ENCODE measurements around the gene GAPDH.

DNA sequence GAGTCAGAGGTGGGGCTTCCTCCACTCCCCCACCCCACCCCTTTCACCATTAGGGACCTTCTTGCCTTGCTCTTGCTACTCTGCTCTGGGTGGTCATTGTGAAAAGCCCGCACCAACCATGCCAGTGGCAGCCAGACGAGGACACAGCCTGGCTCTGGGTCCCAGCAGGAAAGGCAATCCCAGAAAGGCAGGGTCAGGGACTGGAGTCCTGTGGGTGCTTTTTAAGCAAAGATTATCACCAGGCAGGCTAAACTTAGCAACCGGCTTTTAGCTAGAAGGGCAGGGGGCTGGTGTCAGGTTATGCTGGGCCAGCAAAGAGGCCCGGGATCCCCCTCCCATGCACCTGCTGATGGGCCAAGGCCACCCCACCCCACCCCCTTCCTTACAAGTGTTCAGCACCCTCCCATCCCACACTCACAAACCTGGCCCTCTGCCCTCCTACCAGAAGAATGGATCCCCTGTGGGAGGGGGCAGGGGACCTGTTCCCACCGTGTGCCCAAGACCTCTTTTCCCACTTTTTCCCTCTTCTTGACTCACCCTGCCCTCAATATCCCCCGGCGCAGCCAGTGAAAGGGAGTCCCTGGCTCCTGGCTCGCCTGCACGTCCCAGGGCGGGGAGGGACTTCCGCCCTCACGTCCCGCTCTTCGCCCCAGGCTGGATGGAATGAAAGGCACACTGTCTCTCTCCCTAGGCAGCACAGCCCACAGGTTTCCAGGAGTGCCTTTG lies 1.2 kb upstream of the GAPDH start:
- no peak for TF ChIP-seq CTCF (IDR thresholded peaks at IDR 0.05)
- TF ChIP-seq POLR2A (IDR thresholded peaks at IDR 0.05): no peak

Measured in stomach (tissue), 4 donors.